GM18517 (cell line): Measurements from ENCODE around the gene IL23R.

Source experiments
- ATAC-seq: cut with Tn5 transposase; IDR thresholded peaks from one replicate; pipeline ENCODE4 v1.9.1; 2021; ENCODE audit warnings: mild to moderate bottlenecking, moderate library complexity; ENCODE audit not compliant: unreplicated experiment

Gene IL23R

GRCh38 chr1:67148516-67149178 lies 17.6 kb upstream of the IL23R start:
- peak; percentile 20 for ATAC-seq

- peak; percentile 96 for ATAC-seq
These were observed 17.0 kb upstream of the IL23R start for GRCh38 chr1:67149179-67149770.

GRCh38 chr1:67150931-67151330 lies 15.3 kb upstream of the IL23R start:
- ATAC-seq: no peak

- no peak for ATAC-seq
These were observed 7.9 kb upstream of the IL23R start for GRCh38 chr1:67158401-67158800.

GRCh38 chr1:67159233-67159632 lies 7.0 kb upstream of the IL23R start:
- no peak for ATAC-seq

- peak; percentile 53 for ATAC-seq
These were observed 3.3 kb upstream of the IL23R start for GRCh38 chr1:67162954-67163353.

- no peak for ATAC-seq
These were observed 699 bp upstream of the IL23R start for GRCh38 chr1:67165468-67166041.

- ATAC-seq: peak; percentile 40
These were observed 3.2 kb downstream of the IL23R start for GRCh38 chr1:67169496-67169895.

- ATAC-seq: no peak
These were observed 3.7 kb downstream of the IL23R start for GRCh38 chr1:67169932-67170331.

- no peak for ATAC-seq
These were observed 4.7 kb downstream of the IL23R start for GRCh38 chr1:67170751-67171573.

- no peak for ATAC-seq
These were observed 5.3 kb downstream of the IL23R start for GRCh38 chr1:67171574-67171955.

- ATAC-seq: no peak
These were observed 5.7 kb downstream of the IL23R start for GRCh38 chr1:67171978-67172377.

GRCh38 chr1:67173988-67174387 lies 7.7 kb downstream of the IL23R start:
- no peak for ATAC-seq

- peak; percentile 57 for ATAC-seq
These were observed 8.5 kb downstream of the IL23R start for GRCh38 chr1:67174716-67175284.

GRCh38 chr1:67175530-67176087 lies 9.4 kb downstream of the IL23R start:
- no peak for ATAC-seq

- no peak for ATAC-seq
These were observed 18.7 kb downstream of the IL23R start for GRCh38 chr1:67184838-67185421.

GRCh38 chr1:67188137-67188536 lies 21.9 kb downstream of the IL23R start:
- no peak for ATAC-seq

GRCh38 chr1:67189953-67190352 lies 23.7 kb downstream of the IL23R start:
- ATAC-seq: no peak

GRCh38 chr1:67190410-67190809 lies 24.2 kb downstream of the IL23R start:
- ATAC-seq: no peak

GRCh38 chr1:67190942-67191341 lies 24.7 kb downstream of the IL23R start:
- ATAC-seq: no peak
